WTC11 (cell line): Measurements from ENCODE around the gene NEURL1. TPM values are rescaled to one million over a fixed set of nuclear protein-coding genes. Genes with fewer than 3 reads are reported as not detected.

ENCODE experiments used
- ATAC-seq: fragments of 200-7000 bp; cut with Tn5 transposase; 2 replicates; pipeline ENCODE4 v1.10.0; 2021; ENCODE audit warnings: mild to moderate bottlenecking, moderate library complexity
- CTCF ChIA-PET: fragments of 300-600 bp; sonication (Branson Sonifier 250); formaldehyde crosslinking; loops from one replicate; lab custom pipeline; 2021; ENCODE audit warnings: antibody characterized with exemption; lab: Charles Lee
- POLR2A ChIA-PET: fragments of 350-600 bp; sonication (Branson Sonifier 250); formaldehyde crosslinking; loops from one replicate; lab custom pipeline; 2021; ENCODE audit warnings: antibody characterized with exemption; lab: Charles Lee
- DNase-seq: peaks from one replicate; pipeline ENCODE4 v3.0.0; 2021; ENCODE audit warnings: low spot score
- H3K27ac Mint-ChIP-seq: 2 replicates; pipeline ENCODE4 v1.8.0; 2021; ENCODE audit warnings: mixed read lengths
- H3K27me3 Mint-ChIP-seq: 2 replicates; pipeline ENCODE4 v1.8.0; 2021; ENCODE audit warnings: low read depth, mild to moderate bottlenecking, moderate library complexity, mixed read lengths
- H3K36me3 Mint-ChIP-seq: 2 replicates; pipeline ENCODE4 v1.8.0; 2021; ENCODE audit warnings: mixed read lengths
- H3K4me1 Mint-ChIP-seq: 2 replicates; pipeline ENCODE4 v1.8.0; 2022; ENCODE audit warnings: mixed read lengths
- H3K4me3 Mint-ChIP-seq: 2 replicates; pipeline ENCODE4 v1.8.0; 2021; ENCODE audit warnings: mild to moderate bottlenecking, moderate library complexity, mixed read lengths
- H3K9me3 Mint-ChIP-seq: 2 replicates; pipeline ENCODE4 v1.8.0; 2021; ENCODE audit warnings: mixed read lengths
- CREM ChIP-seq: sonication (generic); formaldehyde crosslinking; IDR thresholded peaks from 2 replicates; pipeline ENCODE4 v1.8.1; 2022; ENCODE audit warnings: mild to moderate bottlenecking, missing genetic modification reagents, moderate library complexity
- FOXJ3 ChIP-seq: sonication (generic); formaldehyde crosslinking; IDR thresholded peaks from 2 replicates; pipeline ENCODE4 v1.9.0; 2021; ENCODE audit warnings: missing genetic modification reagents, mild to moderate bottlenecking, borderline replicate concordance
- FOXK1 ChIP-seq: sonication (generic); formaldehyde crosslinking; IDR thresholded peaks from 2 replicates; pipeline ENCODE4 v1.8.0; 2022; ENCODE audit warnings: mild to moderate bottlenecking, moderate library complexity, missing genetic modification reagents
- GRHL2 ChIP-seq: fragments of 250-450 bp; sonication (Bioruptor Pico); IDR thresholded peaks from 2 replicates; pipeline ENCODE4 v1.8.0; 2022; ENCODE audit warnings: mild to moderate bottlenecking, moderate library complexity; ENCODE audit not compliant: insufficient replicate concordance, severe bottlenecking
- GTF2I ChIP-seq: fragments of 250-450 bp; sonication (Bioruptor Pico); conservative IDR thresholded peaks from 2 replicates; pipeline ENCODE4 v1.4.0; 2021; ENCODE audit warnings: mild to moderate bottlenecking
- KAT7 ChIP-seq: sonication (generic); formaldehyde crosslinking; IDR thresholded peaks from 2 replicates; pipeline ENCODE4 v1.8.1; 2023; ENCODE audit warnings: missing genetic modification reagents, mild to moderate bottlenecking, borderline replicate concordance
- NFE2L1 ChIP-seq: sonication (generic); formaldehyde crosslinking; IDR thresholded peaks from 2 replicates; pipeline ENCODE4 v1.8.1; 2023; ENCODE audit warnings: missing genetic modification reagents
- NFYB ChIP-seq: sonication (generic); formaldehyde crosslinking; conservative IDR thresholded peaks from 2 replicates; pipeline ENCODE4 v1.8.0; 2022; ENCODE audit warnings: low read depth, missing genetic modification reagents
- NR2C2 ChIP-seq: sonication (generic); formaldehyde crosslinking; IDR thresholded peaks from 2 replicates; pipeline ENCODE4 v1.8.0; 2022; ENCODE audit warnings: mild to moderate bottlenecking, missing genetic modification reagents
- OVOL2 ChIP-seq: fragments of 250-450 bp; sonication (Bioruptor Pico); IDR thresholded peaks from 2 replicates; pipeline ENCODE4 v1.9.0; 2021; ENCODE audit warnings: mild to moderate bottlenecking, borderline replicate concordance
- SMAD4 ChIP-seq: sonication (generic); formaldehyde crosslinking; IDR thresholded peaks from 2 replicates; pipeline ENCODE4 v1.8.0; 2022; ENCODE audit warnings: mild to moderate bottlenecking, missing genetic modification reagents
- ZBTB21 ChIP-seq: sonication (generic); formaldehyde crosslinking; IDR thresholded peaks from 2 replicates; pipeline ENCODE4 v1.8.1; 2023; ENCODE audit warnings: mild to moderate bottlenecking, missing genetic modification reagents, borderline replicate concordance
- ZNF121 ChIP-seq: sonication (generic); formaldehyde crosslinking; IDR thresholded peaks from 2 replicates; pipeline ENCODE4 v1.8.0; 2023; ENCODE audit warnings: missing genetic modification reagents
- ZNF232 ChIP-seq: sonication (generic); formaldehyde crosslinking; IDR thresholded peaks from 2 replicates; pipeline ENCODE4 v1.8.0; 2022; ENCODE audit warnings: mild to moderate bottlenecking, missing genetic modification reagents
- ZNF317 ChIP-seq: sonication (generic); formaldehyde crosslinking; IDR thresholded peaks from 2 replicates; pipeline ENCODE4 v1.8.1; 2023; ENCODE audit warnings: low read depth, mild to moderate bottlenecking, moderate library complexity, missing genetic modification reagents, borderline replicate concordance
- ZNF396 ChIP-seq: fragments of 250-450 bp; sonication (Bioruptor Pico); IDR thresholded peaks from 2 replicates; pipeline ENCODE4 v1.8.0; 2021; ENCODE audit warnings: mild to moderate bottlenecking, moderate library complexity, borderline replicate concordance
- total RNA-seq: library from RNA; stranded (reverse); gene quantifications from 3 replicates; pipeline ENCODE4 v1.2.3, GENCODE V29; 2021
- TF ChIP-seq, protein P1 (sequence below): sonication (generic); formaldehyde crosslinking; IDR thresholded peaks from 2 replicates; pipeline ENCODE4 v1.8.0; 2022; ENCODE audit warnings: missing genetic modification reagents
- TF ChIP-seq, protein P2 (sequence below): sonication (generic); formaldehyde crosslinking; IDR thresholded peaks from 2 replicates; pipeline ENCODE4 v1.8.1; 2022; ENCODE audit warnings: mild to moderate bottlenecking, missing genetic modification reagents, moderate library complexity, borderline replicate concordance
- TF ChIP-seq, protein P3 (sequence below): fragments of 250-450 bp; sonication (Bioruptor Pico); IDR thresholded peaks from 2 replicates; pipeline ENCODE4 v1.9.0; 2021; ENCODE audit warnings: mild to moderate bottlenecking

NEURL1 gene
- total RNA-seq, 1 experiment from 2014 or later, result 1.2 TPM

DNA sequence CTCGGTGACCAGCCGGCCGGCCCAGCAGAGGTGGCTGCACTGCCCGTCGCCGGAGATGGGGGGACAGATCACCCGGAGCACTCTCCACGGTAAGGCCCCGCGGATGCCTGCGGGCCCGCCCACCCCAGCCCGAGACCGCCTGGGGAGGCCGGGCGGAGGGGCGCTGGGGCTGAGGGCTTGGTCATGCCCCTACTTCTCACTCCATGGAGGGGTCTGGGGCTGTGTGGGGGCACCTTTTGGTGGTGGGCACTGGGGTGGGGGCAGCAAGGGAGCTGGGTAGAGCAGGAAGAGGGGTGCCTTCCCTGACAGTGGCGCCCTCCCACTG, 61.8 kb downstream of the NEURL1 start:
- 0 out of 2 replicates have a peak, but pooled peaks cover 3% of the 10 kb centered on the region for H3K4me1 Mint-ChIP-seq
- no peak for TF ChIP-seq NFYB (CRISPR knock-in tag)
- no peak for TF ChIP-seq KAT7 (CRISPR knock-in tag)
- no peak for TF ChIP-seq CREM
- no peak for TF ChIP-seq GRHL2
- TF ChIP-seq SMAD4 (CRISPR knock-in tag), result no peak
- TF ChIP-seq, protein P1, sequence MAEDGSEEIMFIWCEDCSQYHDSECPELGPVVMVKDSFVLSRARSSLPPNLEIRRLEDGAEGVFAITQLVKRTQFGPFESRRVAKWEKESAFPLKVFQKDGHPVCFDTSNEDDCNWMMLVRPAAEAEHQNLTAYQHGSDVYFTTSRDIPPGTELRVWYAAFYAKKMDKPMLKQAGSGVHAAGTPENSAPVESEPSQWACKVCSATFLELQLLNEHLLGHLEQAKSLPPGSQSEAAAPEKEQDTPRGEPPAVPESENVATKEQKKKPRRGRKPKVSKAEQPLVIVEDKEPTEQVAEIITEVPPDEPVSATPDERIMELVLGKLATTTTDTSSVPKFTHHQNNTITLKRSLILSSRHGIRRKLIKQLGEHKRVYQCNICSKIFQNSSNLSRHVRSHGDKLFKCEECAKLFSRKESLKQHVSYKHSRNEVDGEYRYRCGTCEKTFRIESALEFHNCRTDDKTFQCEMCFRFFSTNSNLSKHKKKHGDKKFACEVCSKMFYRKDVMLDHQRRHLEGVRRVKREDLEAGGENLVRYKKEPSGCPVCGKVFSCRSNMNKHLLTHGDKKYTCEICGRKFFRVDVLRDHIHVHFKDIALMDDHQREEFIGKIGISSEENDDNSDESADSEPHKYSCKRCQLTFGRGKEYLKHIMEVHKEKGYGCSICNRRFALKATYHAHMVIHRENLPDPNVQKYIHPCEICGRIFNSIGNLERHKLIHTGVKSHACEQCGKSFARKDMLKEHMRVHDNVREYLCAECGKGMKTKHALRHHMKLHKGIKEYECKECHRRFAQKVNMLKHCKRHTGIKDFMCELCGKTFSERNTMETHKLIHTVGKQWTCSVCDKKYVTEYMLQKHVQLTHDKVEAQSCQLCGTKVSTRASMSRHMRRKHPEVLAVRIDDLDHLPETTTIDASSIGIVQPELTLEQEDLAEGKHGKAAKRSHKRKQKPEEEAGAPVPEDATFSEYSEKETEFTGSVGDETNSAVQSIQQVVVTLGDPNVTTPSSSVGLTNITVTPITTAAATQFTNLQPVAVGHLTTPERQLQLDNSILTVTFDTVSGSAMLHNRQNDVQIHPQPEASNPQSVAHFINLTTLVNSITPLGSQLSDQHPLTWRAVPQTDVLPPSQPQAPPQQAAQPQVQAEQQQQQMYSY (CRISPR knock-in tag), result no peak
- no peak for TF ChIP-seq ZNF232 (CRISPR knock-in tag)
- TF ChIP-seq ZNF317 (CRISPR knock-in tag), result no peak
- TF ChIP-seq, protein P2, sequence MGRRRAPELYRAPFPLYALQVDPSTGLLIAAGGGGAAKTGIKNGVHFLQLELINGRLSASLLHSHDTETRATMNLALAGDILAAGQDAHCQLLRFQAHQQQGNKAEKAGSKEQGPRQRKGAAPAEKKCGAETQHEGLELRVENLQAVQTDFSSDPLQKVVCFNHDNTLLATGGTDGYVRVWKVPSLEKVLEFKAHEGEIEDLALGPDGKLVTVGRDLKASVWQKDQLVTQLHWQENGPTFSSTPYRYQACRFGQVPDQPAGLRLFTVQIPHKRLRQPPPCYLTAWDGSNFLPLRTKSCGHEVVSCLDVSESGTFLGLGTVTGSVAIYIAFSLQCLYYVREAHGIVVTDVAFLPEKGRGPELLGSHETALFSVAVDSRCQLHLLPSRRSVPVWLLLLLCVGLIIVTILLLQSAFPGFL (CRISPR knock-in tag), result no peak
- TF ChIP-seq ZNF396, result no peak
- no peak for TF ChIP-seq NFE2L1 (CRISPR knock-in tag)
- H3K9me3 Mint-ChIP-seq, result no peaks in the 10 kb centered on the region
- no peak overlapping the region for H3K27ac Mint-ChIP-seq
- no peaks in the 10 kb centered on the region for H3K36me3 Mint-ChIP-seq
- ATAC-seq (peak; percentile 18), DNase-seq (no peak)
- ChIA-PET CTCF (interaction anchor here (1.1 to 2.7 kb wide), 5 partner anchors 9 to 131 kb away, joined by 3 to 21 read pairs (median 8); no protein-coding TSS in a partner anchor), POLR2A (no interaction called here)
- peak overlapping the region; percentile 56 for H3K4me3 Mint-ChIP-seq
- peaks cover 26% of the 10 kb centered on the region for H3K27me3 Mint-ChIP-seq

DNA sequence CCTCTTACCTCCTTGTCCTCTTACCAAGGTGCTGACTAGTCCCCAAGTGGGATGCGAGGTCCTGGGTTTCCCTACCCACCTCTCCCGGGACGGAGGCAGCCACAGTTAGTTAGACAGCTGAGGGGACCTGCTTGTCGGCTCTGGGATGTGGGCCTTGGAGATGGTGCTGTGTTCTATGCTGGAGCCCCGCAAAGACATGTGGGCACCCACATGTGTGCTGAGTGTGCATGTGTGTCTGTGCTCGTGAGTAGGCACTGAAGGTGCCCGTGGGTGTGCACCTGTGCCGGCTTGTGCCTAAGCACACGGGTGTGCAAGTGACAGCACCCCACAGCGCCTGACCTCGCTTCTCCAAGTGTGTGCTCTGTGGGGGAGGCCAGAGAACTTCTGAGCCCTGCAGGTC, 62.2 kb downstream of the NEURL1 start:
- Mint-ChIP-seq H3K36me3 (no peaks in the 10 kb centered on the region), H3K27ac (no peak overlapping the region), H3K27me3 (peaks cover 26% of the 10 kb centered on the region), H3K9me3 (no peaks in the 10 kb centered on the region), H3K4me1 (0 out of 2 replicates have a peak, but pooled peaks cover 3% of the 10 kb centered on the region), H3K4me3 (peak overlapping the region; percentile 56)
- no peak for DNase-seq
- ATAC-seq, result no peak
- ChIA-PET POLR2A (no interaction called here), CTCF (interaction anchor here (1.1 to 2.7 kb wide), 3 partner anchors 9 to 13 kb away, joined by 3 to 21 read pairs (median 15); no protein-coding TSS in a partner anchor)
- TF ChIP-seq OVOL2 (CRISPR knock-in tag), result no peak
- TF ChIP-seq SMAD4 (CRISPR knock-in tag), result no peak
- TF ChIP-seq FOXK1 (CRISPR knock-in tag), result no peak
- TF ChIP-seq ZNF121 (CRISPR knock-in tag), result no peak
- TF ChIP-seq, protein P1 (CRISPR knock-in tag), result no peak
- TF ChIP-seq FOXJ3 (CRISPR knock-in tag), result no peak
- no peak for TF ChIP-seq NR2C2 (CRISPR knock-in tag)
- TF ChIP-seq, protein P3, sequence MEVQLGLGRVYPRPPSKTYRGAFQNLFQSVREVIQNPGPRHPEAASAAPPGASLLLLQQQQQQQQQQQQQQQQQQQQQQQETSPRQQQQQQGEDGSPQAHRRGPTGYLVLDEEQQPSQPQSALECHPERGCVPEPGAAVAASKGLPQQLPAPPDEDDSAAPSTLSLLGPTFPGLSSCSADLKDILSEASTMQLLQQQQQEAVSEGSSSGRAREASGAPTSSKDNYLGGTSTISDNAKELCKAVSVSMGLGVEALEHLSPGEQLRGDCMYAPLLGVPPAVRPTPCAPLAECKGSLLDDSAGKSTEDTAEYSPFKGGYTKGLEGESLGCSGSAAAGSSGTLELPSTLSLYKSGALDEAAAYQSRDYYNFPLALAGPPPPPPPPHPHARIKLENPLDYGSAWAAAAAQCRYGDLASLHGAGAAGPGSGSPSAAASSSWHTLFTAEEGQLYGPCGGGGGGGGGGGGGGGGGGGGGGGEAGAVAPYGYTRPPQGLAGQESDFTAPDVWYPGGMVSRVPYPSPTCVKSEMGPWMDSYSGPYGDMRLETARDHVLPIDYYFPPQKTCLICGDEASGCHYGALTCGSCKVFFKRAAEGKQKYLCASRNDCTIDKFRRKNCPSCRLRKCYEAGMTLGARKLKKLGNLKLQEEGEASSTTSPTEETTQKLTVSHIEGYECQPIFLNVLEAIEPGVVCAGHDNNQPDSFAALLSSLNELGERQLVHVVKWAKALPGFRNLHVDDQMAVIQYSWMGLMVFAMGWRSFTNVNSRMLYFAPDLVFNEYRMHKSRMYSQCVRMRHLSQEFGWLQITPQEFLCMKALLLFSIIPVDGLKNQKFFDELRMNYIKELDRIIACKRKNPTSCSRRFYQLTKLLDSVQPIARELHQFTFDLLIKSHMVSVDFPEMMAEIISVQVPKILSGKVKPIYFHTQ (CRISPR knock-in tag), result no peak
- no peak for TF ChIP-seq ZBTB21 (CRISPR knock-in tag)
- TF ChIP-seq ZNF232 (CRISPR knock-in tag), result no peak
- no peak for TF ChIP-seq GTF2I (CRISPR knock-in tag)
